A549 treated with ZK216348 at 1 μM for 4 hours (cell line): ENCODE measurements around the gene SORCS2. TPM values are rescaled to one million over a fixed set of nuclear protein-coding genes. Genes with fewer than 3 reads are reported as not detected.

ENCODE experiments used
- total RNA-seq: library from RNA; stranded (reverse); fragments of 200-300 nt; extraction: Qiagen RNA extraction; gene quantifications from 5 replicates; pipeline ENCODE4 v1.2.3, GENCODE V29; 2022; ENCODE audit warnings: low read depth

The SORCS2 gene
- total RNA-seq: 4.0 to 5.9 TPM (median 5.5 TPM) in 5 replicates

GRCh38 chr4:7192252-7193029, at the start of gene SORCS2:
Gene SORCS2, plus strand, starts transcription at chr4:7192538.

DNA sequence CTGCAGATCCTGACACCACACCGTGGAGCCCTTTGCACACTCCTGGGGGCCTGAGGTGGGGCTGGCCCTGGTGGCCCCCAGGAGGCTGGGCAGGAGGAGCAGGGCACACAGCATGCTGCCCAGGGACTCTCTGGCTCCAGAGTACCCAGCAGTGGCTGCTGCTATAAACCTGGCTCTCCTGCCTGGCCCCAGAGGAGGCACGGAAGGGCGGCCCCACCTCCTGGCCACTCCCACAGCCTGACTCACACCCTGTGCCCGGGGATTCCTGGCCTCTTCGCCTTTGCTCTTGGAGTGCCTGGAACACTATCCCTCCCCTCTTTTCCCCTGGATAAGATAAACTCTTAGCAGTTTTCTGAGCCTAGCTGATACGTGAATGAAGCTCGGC, 242.4 kb downstream of the SORCS2 start, which contains the start of gene PSAPL1:
TSS of gene PSAPL1 (minus strand) at position 165 of the 385 bp plus-strand sequence. CDS start at position 114, 51 bp downstream.

Other genes starting within 250 kb of the SORCS2 start
- 13.6 to 15.6 TPM (median 14.4 TPM) in 5 replicates for gene TADA2B, start 149.2 kb upstream of the SORCS2 start, total RNA-seq
- 60.4 to 75.1 TPM (median 72.1 TPM) in 5 replicates for gene GRPEL1, start 124.5 kb upstream of the SORCS2 start, total RNA-seq
- 0.14 to 0.29 TPM (median 0.22 TPM) in 4 of 5 replicates, not detected in the other for gene PSAPL1, start 242.4 kb downstream of the SORCS2 start, total RNA-seq